ENCODE data around the gene PZP. TPM values are rescaled to one million over a fixed set of nuclear protein-coding genes. Genes with fewer than 3 reads are reported as not detected.

The PZP gene
- total and polyA plus RNA-seq, 2 of the 13 experiments (the other 11 are each of a cell fraction or from before 2014, with no cell fraction given): 0.07 to 0.89 TPM

DNA sequence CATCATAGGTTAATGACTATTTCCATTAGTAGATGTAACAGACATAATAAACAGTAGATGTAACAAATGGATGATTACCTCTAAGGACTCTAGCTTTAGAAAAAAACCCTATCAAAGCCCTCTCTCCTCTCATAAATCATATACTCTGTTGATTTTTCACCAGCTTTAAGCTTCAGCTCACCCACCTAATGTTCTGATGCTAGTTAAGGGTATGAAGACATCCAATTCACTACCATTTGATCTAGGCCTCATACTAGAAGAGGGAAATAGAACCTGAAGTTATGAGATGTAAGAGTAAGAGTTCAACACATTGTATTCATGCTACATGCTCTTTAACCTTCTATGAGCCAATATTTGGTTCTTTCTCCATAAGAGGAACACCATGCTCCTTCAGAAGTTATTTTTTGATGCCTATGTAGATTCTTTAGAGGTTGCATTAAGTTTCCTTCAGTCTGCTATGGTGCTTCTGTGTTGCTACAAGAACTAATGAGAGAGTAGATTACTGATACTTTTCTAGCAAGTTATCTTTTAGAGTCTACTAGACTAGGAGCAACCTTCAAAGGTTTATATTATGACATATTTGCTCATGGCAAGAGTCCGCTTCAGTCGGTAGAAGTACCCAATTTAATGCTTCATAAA, 108.5 kb downstream of the PZP start:
- 0 out of 2 replicates have a peak, but pooled peaks cover 13% of the 10 kb centered on the region for H3K4me1 ChIP-seq (ENCODE audit: insufficient read depth, low read length)
- no peak overlapping the region for H3K4me2 ChIP-seq (ENCODE audit: low read depth, low read length)
- FAIRE-seq: no peak
- in situ Hi-C loops (cut with HindIII; ENCODE audit: extremely low pct_ligation_motif_present, low pct_unique_long_range_greater_than_20kb): no loop called here
- H3K27me3 ChIP-seq (ENCODE audit: control insufficient read depth in 1 of 2, insufficient read depth in 2 of 2, low read length in 2 of 2): no peaks in the 10 kb centered on the region
- TF ChIP-seq NONO (IDR thresholded peaks at IDR 0.05) (no peak), NONO (CRISPR knock-in tag; conservative IDR thresholded peaks at IDR 0.05) (no peak), SSRP1 (CRISPR knock-in tag; IDR thresholded peaks at IDR 0.05) (0 out of 2 replicates have a peak, but pooled peaks have one; percentile 19), CREB1 (IDR thresholded peaks at IDR 0.05) (no peak), CREB1 (CRISPR knock-in tag; IDR thresholded peaks at IDR 0.05) (0 out of 2 replicates have a peak, but pooled peaks have one; percentile 20), RBFOX2 (IDR thresholded peaks at IDR 0.05; ENCODE audit: low read depth, low read length) (peak; percentile 82), PAF1 (CRISPR knock-in tag; IDR thresholded peaks at IDR 0.05) (peak; percentile 83), JUND (CRISPR knock-in tag; IDR thresholded peaks at IDR 0.05) (no peak), SRF (IDR thresholded peaks at IDR 0.05; ENCODE audit: low read depth, low read length) (no peak), AGO2 (optimal IDR thresholded peaks at IDR 0.05; ENCODE audit: low read depth, low read length) (peak; percentile 57), POLR2A (IDR thresholded peaks at IDR 0.05; ENCODE audit: insufficient read depth in 1 of 2, low read depth in 2 of 2, low read length in 2 of 2) (peak in 1 of 2 experiments; percentile 21; a peak in 1 of 4 replicates), POLR2AphosphoS5 (IDR thresholded peaks at IDR 0.05; ENCODE audit: low read depth, low read length) (0 out of 2 replicates have a peak, but pooled peaks have one; percentile 33), POLR2G (IDR thresholded peaks at IDR 0.05; ENCODE audit: low read depth, low read length) (peak; percentile 4; the same call in 1 of the 2 replicates), FOXC1 (CRISPR knock-in tag; IDR thresholded peaks at IDR 0.05; ENCODE audit: borderline replicate concordance) (no peak), DPF2 (CRISPR knock-in tag; IDR thresholded peaks at IDR 0.05; ENCODE audit: borderline replicate concordance, low read depth) (no peak)
- TF ChIP-seq, protein P1, sequence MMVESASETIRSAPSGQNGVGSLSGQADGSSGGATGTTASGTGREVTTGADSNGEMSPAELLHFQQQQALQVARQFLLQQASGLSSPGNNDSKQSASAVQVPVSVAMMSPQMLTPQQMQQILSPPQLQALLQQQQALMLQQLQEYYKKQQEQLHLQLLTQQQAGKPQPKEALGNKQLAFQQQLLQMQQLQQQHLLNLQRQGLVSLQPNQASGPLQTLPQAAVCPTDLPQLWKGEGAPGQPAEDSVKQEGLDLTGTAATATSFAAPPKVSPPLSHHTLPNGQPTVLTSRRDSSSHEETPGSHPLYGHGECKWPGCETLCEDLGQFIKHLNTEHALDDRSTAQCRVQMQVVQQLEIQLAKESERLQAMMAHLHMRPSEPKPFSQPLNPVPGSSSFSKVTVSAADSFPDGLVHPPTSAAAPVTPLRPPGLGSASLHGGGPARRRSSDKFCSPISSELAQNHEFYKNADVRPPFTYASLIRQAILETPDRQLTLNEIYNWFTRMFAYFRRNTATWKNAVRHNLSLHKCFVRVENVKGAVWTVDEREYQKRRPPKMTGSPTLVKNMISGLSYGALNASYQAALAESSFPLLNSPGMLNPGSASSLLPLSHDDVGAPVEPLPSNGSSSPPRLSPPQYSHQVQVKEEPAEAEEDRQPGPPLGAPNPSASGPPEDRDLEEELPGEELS (CRISPR knock-in tag; IDR thresholded peaks at IDR 0.05): no peak
- TF ChIP-seq, protein P2, sequence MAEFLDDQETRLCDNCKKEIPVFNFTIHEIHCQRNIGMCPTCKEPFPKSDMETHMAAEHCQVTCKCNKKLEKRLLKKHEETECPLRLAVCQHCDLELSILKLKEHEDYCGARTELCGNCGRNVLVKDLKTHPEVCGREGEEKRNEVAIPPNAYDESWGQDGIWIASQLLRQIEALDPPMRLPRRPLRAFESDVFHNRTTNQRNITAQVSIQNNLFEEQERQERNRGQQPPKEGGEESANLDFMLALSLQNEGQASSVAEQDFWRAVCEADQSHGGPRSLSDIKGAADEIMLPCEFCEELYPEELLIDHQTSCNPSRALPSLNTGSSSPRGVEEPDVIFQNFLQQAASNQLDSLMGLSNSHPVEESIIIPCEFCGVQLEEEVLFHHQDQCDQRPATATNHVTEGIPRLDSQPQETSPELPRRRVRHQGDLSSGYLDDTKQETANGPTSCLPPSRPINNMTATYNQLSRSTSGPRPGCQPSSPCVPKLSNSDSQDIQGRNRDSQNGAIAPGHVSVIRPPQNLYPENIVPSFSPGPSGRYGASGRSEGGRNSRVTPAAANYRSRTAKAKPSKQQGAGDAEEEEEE (CRISPR knock-in tag; IDR thresholded peaks at IDR 0.05; ENCODE audit: borderline replicate concordance): no peak
- DNase-seq (ENCODE audit: low spot score): no peak
- peaks cover 24% of the 10 kb centered on the region for H4K20me1 ChIP-seq (ENCODE audit: insufficient read depth, low read length)
- ChIA-PET POLR2A (no interaction called here), CTCF (ENCODE audit: low intra/inter-chr PET ratio, low total read pairs) (no interaction called here)
- TSS peak; percentile 18 for BruUV-seq (replicated peaks)
- H3K27ac ChIP-seq (ENCODE audit: extremely low read length, insufficient read depth, low read length): no peak overlapping the region
- H3K9me3 ChIP-seq (ENCODE audit: low read length): no peaks in the 10 kb centered on the region
- no peak for ATAC-seq
- 97% methylated on average over 2 of the region's 2 CpGs for WGBS (ENCODE audit: low lambda C conversion rate)
- no peak overlapping the region for H3K4me3 ChIP-seq (replicated peaks in 1 of 3; ENCODE audit: insufficient read depth in 1 of 3, low read depth in 2 of 3, low read length in 3 of 3)
- H3K79me2 ChIP-seq (ENCODE audit: insufficient read depth, low read length): no peaks in the 10 kb centered on the region
- no peak overlapping the region for H2AFZ ChIP-seq (ENCODE audit: low read length)
- no peak overlapping the region for H3K9ac ChIP-seq (ENCODE audit: insufficient read depth, low read depth, low read length)
- intact Hi-C loops (cut with micrococcal nuclease; ENCODE audit: unreplicated experiment): no loop called here
- H3K36me3 ChIP-seq (replicated peaks in 1 of 2; ENCODE audit: control insufficient read depth in 1 of 2, insufficient read depth in 2 of 2, low read length in 2 of 2): peaks cover 17 to 74% of the 10 kb centered on the region in 2 experiments
